ENCODE measurements around the gene NXPH4.

The NXPH4 gene

DNA sequence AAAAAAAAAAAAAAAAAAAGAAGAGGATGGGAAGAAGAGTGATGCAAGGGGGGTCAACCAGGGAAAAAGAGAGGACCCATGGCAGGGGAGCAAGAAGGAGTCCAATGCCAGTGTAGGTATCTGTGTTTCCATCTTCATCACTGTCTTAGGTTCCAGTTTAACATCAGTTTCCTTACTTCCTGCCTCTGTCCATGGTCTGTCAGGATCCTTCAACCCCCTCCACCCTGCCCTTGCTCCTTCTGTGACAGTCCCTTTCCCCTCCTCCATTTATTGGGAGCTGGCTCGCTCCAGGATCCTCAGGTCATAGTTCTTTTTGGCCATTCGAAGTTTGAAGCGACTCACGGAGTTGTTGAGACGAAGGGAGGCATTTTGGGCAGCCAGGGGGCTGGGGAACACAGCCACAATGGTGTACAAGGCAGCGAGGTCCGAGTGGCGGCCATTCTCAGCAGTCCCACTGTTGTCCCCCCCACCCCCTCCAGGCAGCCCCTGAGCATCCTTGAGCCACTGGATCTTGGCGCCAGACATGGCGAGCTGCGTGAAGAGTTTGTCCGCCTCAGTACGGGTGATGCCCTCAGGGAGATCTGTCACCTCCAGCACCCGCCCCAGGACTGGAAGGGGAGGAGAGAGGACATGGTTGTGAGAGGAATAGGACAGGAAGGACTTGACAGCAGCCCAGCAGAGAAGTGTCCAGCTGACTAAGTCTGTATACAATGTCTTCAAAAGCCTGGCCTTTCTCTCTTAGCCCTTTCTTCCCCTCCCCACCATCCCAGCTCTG, 38.1 kb downstream of the NXPH4 start:
- TF ChIP-seq, protein P1, sequence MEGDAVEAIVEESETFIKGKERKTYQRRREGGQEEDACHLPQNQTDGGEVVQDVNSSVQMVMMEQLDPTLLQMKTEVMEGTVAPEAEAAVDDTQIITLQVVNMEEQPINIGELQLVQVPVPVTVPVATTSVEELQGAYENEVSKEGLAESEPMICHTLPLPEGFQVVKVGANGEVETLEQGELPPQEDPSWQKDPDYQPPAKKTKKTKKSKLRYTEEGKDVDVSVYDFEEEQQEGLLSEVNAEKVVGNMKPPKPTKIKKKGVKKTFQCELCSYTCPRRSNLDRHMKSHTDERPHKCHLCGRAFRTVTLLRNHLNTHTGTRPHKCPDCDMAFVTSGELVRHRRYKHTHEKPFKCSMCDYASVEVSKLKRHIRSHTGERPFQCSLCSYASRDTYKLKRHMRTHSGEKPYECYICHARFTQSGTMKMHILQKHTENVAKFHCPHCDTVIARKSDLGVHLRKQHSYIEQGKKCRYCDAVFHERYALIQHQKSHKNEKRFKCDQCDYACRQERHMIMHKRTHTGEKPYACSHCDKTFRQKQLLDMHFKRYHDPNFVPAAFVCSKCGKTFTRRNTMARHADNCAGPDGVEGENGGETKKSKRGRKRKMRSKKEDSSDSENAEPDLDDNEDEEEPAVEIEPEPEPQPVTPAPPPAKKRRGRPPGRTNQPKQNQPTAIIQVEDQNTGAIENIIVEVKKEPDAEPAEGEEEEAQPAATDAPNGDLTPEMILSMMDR (conservative IDR thresholded peaks at IDR 0.05; ENCODE audit: low read length): no peak
- H3K4me3 ChIP-seq (ENCODE audit: low read length): no peak overlapping the region
- no peak for DNase-seq (ENCODE audit: low read depth)

DNA sequence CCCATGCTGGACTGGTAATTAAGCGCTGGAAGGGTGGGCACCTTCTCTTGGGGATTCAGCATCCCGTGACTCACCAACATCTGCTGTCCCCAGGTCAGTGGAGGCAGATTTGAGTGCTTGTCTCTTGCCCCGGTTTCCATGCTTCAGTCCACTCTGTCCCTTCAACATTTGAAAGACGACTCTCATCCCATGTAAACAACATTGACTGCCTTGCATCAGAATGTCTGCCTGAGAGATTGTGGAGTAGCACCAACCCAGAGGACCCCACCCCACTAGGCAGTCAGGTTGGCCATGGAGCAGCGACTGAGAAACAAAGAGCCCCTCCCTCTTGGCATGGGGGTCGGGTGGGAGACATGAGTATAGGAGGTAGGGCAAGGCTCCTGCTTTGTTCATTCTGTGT, 39.3 kb downstream of the NXPH4 start:
- H3K4me3 ChIP-seq (ENCODE audit: low read length): no peak overlapping the region
- DNase-seq (ENCODE audit: low read depth): no peak
- TF ChIP-seq, protein P1 (conservative IDR thresholded peaks at IDR 0.05; ENCODE audit: low read length): no peak

DNA sequence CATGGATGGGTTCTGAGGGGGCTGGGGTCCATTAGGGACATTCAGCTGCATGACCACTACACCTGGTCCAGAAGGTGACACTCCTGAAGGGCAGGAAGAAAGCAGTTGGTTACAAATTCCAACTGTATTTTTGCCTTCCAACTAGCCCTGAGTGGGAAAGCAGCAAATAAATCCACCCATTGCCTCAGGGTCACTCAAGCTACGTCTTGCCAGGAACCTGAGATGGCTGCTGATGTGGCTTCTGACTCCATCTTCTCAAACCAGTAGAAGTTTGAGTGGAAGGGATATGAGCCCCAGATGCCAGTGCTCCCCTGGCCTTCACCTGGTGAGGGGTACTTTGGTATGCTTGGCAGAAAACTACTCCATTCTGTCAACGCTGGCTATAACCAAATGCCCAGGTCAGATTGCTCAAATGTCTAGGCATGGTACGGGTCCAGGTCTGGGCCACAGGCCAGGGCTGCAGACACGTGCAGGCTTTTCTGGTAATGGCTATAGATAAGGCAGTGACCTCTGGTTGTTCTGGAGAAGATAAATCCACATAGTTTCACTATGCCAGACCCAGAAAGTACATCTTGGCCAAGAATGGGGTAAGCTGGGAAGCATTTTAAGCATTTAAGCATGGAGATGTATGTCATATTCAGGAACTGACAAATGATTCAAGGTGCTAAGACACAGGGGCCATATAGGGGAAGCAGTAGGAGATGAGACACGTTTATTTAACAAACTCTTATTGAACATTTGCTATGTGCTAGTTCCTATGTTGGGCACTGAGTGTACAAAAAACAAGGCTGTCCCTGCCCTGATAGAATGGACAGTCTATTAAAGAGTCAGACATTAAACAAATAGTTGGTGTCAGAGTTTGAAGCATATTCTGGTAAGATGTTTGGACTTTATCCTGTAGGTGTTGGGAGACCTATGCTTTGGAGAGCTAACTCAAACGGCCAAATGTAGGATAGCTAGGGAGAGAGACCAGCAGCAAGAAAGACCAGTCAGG, 42.7 kb downstream of the NXPH4 start:
- DNase-seq (ENCODE audit: low read depth): no peak
- H3K4me3 ChIP-seq (ENCODE audit: low read length): no peak overlapping the region
- TF ChIP-seq, protein P1 (conservative IDR thresholded peaks at IDR 0.05; ENCODE audit: low read length): no peak

DNA sequence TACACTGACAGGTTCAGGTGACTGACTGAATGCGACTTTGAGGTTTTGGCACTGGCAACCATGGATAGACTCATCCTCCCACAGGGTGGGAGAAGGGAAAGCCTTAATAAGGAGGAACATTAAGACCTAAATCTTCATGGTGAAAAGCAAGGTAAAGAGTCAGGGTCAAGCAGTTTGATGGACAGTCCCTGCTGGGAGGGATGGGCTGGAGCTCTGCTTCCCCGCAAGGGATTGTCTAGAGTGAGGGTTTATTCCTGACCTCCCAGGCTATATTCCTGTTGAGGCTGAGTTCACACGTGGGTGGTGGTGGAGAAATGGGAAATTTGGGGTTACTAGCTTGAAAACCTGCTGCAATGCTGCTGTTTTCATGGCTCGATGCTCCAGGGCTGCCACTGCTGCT, 43.8 kb downstream of the NXPH4 start:
- TF ChIP-seq, protein P1 (conservative IDR thresholded peaks at IDR 0.05; ENCODE audit: low read length): no peak
- DNase-seq (ENCODE audit: low read depth): no peak
- no peak overlapping the region for H3K4me3 ChIP-seq (ENCODE audit: low read length)

DNA sequence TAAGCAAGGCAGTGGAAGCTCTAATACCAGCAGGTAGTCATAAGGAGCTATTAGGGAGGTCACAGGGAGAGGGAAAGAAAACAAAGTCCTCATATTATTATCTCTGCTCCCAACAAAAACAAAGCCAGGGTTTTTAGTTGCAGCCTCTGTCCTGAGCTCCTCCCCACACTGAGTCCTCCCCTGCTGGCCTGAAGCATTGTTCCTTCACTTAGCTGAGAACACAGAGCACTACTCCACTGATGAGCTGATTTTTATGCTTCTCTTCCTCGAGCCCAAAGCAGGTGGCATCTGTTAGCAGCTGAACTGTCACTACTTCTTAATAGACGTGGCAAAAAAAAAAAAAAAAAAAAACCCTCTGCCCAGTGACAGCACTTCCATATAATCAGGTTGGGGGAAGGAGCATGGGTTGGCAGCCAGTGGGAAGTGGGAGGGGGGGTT, 44.9 kb downstream of the NXPH4 start:
- H3K4me3 ChIP-seq (ENCODE audit: low read length): no peak overlapping the region
- DNase-seq (ENCODE audit: low read depth): no peak
- TF ChIP-seq, protein P1 (conservative IDR thresholded peaks at IDR 0.05; ENCODE audit: low read length): no peak

DNA sequence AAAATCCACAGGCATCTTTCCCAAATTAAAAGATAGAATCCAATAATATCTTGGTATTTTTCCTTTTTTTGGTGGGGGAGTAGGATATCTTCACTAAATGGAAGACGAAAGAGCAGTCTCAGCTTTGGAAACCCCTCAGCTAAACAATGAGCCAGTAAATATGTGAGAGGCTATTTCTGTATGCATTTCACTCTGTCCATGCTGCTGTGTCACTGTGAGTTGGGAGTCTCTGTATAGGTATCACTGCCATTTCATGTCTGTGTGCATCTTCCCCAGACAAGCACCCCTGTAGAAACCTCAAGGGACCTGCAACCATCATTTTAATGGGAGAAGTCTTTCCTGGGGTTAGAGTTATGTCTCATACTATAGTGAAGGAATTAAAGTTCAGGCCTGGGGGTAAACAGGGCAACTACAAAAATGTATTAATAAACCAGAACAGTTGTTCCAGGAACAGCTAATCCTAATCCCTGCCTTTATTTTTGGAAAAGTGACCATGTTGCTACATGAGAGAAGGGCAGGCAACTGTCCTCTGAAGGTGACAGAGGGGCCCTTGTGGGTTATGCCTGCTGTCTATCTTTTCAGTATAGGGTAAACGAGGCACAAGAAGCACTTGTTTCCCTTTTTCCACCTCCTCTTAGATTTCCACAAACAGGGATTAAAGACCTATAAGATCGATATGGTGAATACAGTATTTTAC, 45.7 kb downstream of the NXPH4 start:
- DNase-seq (ENCODE audit: low read depth): no peak
- no peak overlapping the region for H3K4me3 ChIP-seq (ENCODE audit: low read length)
- TF ChIP-seq, protein P1 (conservative IDR thresholded peaks at IDR 0.05; ENCODE audit: low read length): no peak
